ENCODE data around the gene SESTD1. TPM values are rescaled to one million over a fixed set of nuclear protein-coding genes. Genes with fewer than 3 reads are reported as not detected.
A peak's percentile ranks its signal among the peaks of the same experiment; 100 is the strongest.

The SESTD1 gene
- total and polyA plus RNA-seq, 2 of the 13 experiments (the other 11 are each of a cell fraction or from before 2014, with no cell fraction given): 74.4 to 101 TPM

GRCh38 chr2:179233626-179234430 is 30.8 kb downstream of the SESTD1 start (continued):
- TF ChIP-seq RERE (CRISPR knock-in tag; IDR thresholded peaks at IDR 0.05; ENCODE audit: low read depth): no peak
- TF ChIP-seq KDM2A (CRISPR knock-in tag; IDR thresholded peaks at IDR 0.05; ENCODE audit: borderline replicate concordance, low read depth): no peak
- 0 out of 4 replicates have a peak, but pooled peaks of 1 of the 2 experiments have one; percentile 0 for TF ChIP-seq HMGXB4 (CRISPR knock-in tag; IDR thresholded peaks at IDR 0.05; ENCODE audit: borderline replicate concordance in 1 of 2, low read depth in 1 of 2)
- TF ChIP-seq ZNF264 (CRISPR knock-in tag; IDR thresholded peaks at IDR 0.05): no peak
- TF ChIP-seq ZBTB38 (CRISPR knock-in tag; IDR thresholded peaks at IDR 0.05): 0 out of 2 replicates have a peak, but pooled peaks have one; percentile 44
- TF ChIP-seq PHF8 (CRISPR knock-in tag; IDR thresholded peaks at IDR 0.05): no peak
- peak; percentile 54; the same call in 1 of the 2 replicates for TF ChIP-seq MTERF4 (CRISPR knock-in tag; IDR thresholded peaks at IDR 0.05)
- no peak for TF ChIP-seq ZBED4 (CRISPR knock-in tag; IDR thresholded peaks at IDR 0.05; ENCODE audit: borderline replicate concordance)
- TF ChIP-seq MAFK (conservative IDR thresholded peaks at IDR 0.05 in 1 of 2, IDR thresholded peaks at IDR 0.05 in 1 of 2; ENCODE audit: low read length in 2 of 2): peak; percentile 96
- TF ChIP-seq ZNF569 (CRISPR knock-in tag; IDR thresholded peaks at IDR 0.05; ENCODE audit: borderline replicate concordance): no peak
- no peak for TF ChIP-seq FOXM1 (CRISPR knock-in tag; IDR thresholded peaks at IDR 0.05)
- TF ChIP-seq HDAC2 (CRISPR knock-in tag; IDR thresholded peaks at IDR 0.05): no peak
- TF ChIP-seq GATAD2A (CRISPR knock-in tag; IDR thresholded peaks at IDR 0.05): no peak
- no peak for TF ChIP-seq ZNF883 (CRISPR knock-in tag; IDR thresholded peaks at IDR 0.05; ENCODE audit: not compliant biosample characterization)
- no peak for TF ChIP-seq SUZ12 (IDR thresholded peaks at IDR 0.05; ENCODE audit: low read depth, low read length)

Data from HepG2 (cell line).